Fibroblast of lung (primary cell): ENCODE measurements around the gene GDF2. TPM values are rescaled to one million over a fixed set of nuclear protein-coding genes. Genes with fewer than 3 reads are reported as not detected.

ENCODE experiments used
- DNase-seq, 2 donors: peaks; one replicate each; pipeline versions ENCODE4 v3.0.0 to v3.0.0-alpha.2; 2010; ENCODE audit warnings: low read depth in 2 of 2
- H2AFZ ChIP-seq: 2 replicates; pipeline ENCODE4 v1.5.1; 2012; ENCODE audit warnings: low read length, control low read depth, inconsistent platforms
- H3K27ac ChIP-seq: 2 replicates; pipeline ENCODE4 v1.5.1; 2011; ENCODE audit warnings: low read length, control low read depth; ENCODE audit not compliant: insufficient read depth
- H3K27me3 ChIP-seq: 2 replicates; pipeline ENCODE4 v1.5.1; 2011; ENCODE audit warnings: mild to moderate bottlenecking, low read length; ENCODE audit not compliant: control insufficient read depth, insufficient read depth
- H3K36me3 ChIP-seq: 2 replicates; pipeline ENCODE4 v1.5.1; 2011; ENCODE audit warnings: low read length; ENCODE audit not compliant: control insufficient read depth, insufficient read depth
- H3K4me1 ChIP-seq: 2 replicates; pipeline ENCODE4 v1.5.1; 2011; ENCODE audit warnings: low read length; ENCODE audit not compliant: control insufficient read depth, insufficient read depth; ENCODE audit errors: extremely low read depth
- H3K4me2 ChIP-seq: 2 replicates; pipeline ENCODE4 v1.5.1; 2011; ENCODE audit warnings: low read length, control low read depth; ENCODE audit not compliant: insufficient read depth; ENCODE audit errors: extremely low read depth
- H3K4me3 ChIP-seq, 4 experiments: fragments of 200-600 bp in 1 of 4; sonication (generic) in 1 of 4; replicated peaks in 1 of 4; 2 replicates each; pipeline ENCODE4 v1.5.1; 2011 to 2016; ENCODE audit warnings: low read length in 4 of 4, low read depth in 3 of 4, mild to moderate bottlenecking in 3 of 4, control low read depth in 2 of 4, inconsistent platforms in 1 of 4, mixed read lengths in 1 of 4; ENCODE audit not compliant: insufficient read depth in 1 of 4; ENCODE audit errors: control extremely low read depth in 1 of 4
- H3K79me2 ChIP-seq: 2 replicates; pipeline ENCODE4 v1.5.1; 2012; ENCODE audit warnings: mild to moderate bottlenecking, low read length, inconsistent platforms; ENCODE audit not compliant: control insufficient read depth, insufficient read depth
- H3K9ac ChIP-seq: 2 replicates; pipeline ENCODE4 v1.5.1; 2011; ENCODE audit warnings: mild to moderate bottlenecking, low read length, control low read depth; ENCODE audit not compliant: insufficient read depth
- H3K9me3 ChIP-seq: 2 replicates; pipeline ENCODE4 v1.5.1; 2012; ENCODE audit warnings: low read depth, low read length; ENCODE audit not compliant: control insufficient read depth, insufficient read depth
- H4K20me1 ChIP-seq: 2 replicates; pipeline ENCODE4 v1.5.1; 2011; ENCODE audit warnings: low read length; ENCODE audit not compliant: control insufficient read depth, insufficient read depth; ENCODE audit errors: extremely low read depth
- CTCF ChIP-seq, 2 donors: IDR thresholded peaks in 1 of 2; conservative IDR thresholded peaks in 1 of 2; 1 replicate in 1 of 2; 2 replicates in 1 of 2; pipeline ENCODE4 v1.5.1; 2011 to 2012; ENCODE audit warnings: low read length in 2 of 2, control low read depth in 1 of 2, inconsistent platforms in 1 of 2, low read depth in 1 of 2, mild to moderate bottlenecking in 1 of 2
- EZH2 ChIP-seq: IDR thresholded peaks from 2 replicates; pipeline ENCODE4 v1.5.1; 2012; ENCODE audit warnings: low read length, control low read depth, mild to moderate bottlenecking; ENCODE audit errors: missing control alignments
- polyA plus RNA-seq, 2 donors: library from polyadenylated mRNA; depleted of rRNA in 1 of 2; stranded (reverse) in 1 of 2; unstranded in 1 of 2; fragments of >200 nt; gene quantifications; 2 replicates each; pipeline ENCODE4 v1.2.1, GENCODE V29; 2011 to 2012; ENCODE audit warnings: missing spikeins in 1 of 2
- total RNA-seq: library from RNA; depleted of rRNA; stranded (reverse); fragments of >200 nt; gene quantifications from 2 replicates; pipeline ENCODE4 v1.2.1, GENCODE V29; 2014

Gene GDF2
- total and polyA plus RNA-seq, 2 donors (not counting 1 experiment from before 2014, with no cell fraction given) = not detected

DNA sequence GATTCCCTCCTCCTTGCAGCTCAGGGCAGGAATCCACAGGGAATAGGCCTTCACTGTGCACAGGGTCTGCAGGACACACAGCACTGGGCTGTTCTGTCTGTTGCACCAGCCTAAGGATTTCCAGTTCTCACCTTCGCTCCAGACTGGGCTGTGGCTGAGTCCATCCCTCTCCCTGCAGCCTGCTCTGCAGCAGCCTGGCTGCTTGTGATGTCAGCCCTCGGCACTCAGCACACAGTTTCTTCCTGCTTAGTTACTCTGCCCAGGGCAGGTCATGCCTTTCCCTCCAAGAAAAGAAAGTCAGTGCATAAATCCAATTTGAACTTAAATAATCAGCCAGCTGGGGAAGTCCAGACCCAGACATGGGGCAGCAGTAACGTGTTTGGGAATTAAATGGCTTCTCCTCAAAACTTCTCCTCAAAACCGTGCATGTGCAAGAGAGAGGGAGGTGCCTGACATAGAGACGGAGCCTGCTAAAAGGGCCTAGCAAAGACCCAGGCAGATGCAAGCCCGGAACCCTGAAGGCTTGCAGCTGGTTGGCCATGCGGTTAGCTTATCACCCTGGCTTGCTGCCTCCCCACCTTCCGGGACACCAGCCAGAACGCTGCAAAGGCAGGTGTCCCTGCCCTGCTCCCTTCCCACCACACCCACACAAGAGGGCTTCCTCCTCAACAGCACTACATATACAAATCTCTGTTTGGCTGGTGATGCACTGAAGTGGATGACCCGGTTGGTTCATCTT, 10.9 kb upstream of the GDF2 start:
- DNase-seq = peak in 1 of 2 donors; percentile 7
- TF ChIP-seq CTCF (conservative IDR thresholded peaks at IDR 0.05 in 1 of 2, IDR thresholded peaks at IDR 0.05 in 1 of 2; ENCODE audit: low read depth in 1 of 2, low read length in 2 of 2) = no peak
- no peak for TF ChIP-seq EZH2
- no peaks in the 10 kb centered on the region for H3K9me3 ChIP-seq
- no peaks in the 10 kb centered on the region for H3K79me2 ChIP-seq
- H3K36me3 ChIP-seq = no peaks in the 10 kb centered on the region
- no peak overlapping the region for H2AFZ ChIP-seq
- H3K9ac ChIP-seq = no peak overlapping the region
- no peak overlapping the region for H3K4me3 ChIP-seq
- H3K27me3 ChIP-seq = peaks cover 2% of the 10 kb centered on the region
- H3K4me2 ChIP-seq = no peak overlapping the region
- no peak overlapping the region for H3K27ac ChIP-seq
- H4K20me1 ChIP-seq = no peaks in the 10 kb centered on the region
- H3K4me1 ChIP-seq = no peaks in the 10 kb centered on the region

DNA sequence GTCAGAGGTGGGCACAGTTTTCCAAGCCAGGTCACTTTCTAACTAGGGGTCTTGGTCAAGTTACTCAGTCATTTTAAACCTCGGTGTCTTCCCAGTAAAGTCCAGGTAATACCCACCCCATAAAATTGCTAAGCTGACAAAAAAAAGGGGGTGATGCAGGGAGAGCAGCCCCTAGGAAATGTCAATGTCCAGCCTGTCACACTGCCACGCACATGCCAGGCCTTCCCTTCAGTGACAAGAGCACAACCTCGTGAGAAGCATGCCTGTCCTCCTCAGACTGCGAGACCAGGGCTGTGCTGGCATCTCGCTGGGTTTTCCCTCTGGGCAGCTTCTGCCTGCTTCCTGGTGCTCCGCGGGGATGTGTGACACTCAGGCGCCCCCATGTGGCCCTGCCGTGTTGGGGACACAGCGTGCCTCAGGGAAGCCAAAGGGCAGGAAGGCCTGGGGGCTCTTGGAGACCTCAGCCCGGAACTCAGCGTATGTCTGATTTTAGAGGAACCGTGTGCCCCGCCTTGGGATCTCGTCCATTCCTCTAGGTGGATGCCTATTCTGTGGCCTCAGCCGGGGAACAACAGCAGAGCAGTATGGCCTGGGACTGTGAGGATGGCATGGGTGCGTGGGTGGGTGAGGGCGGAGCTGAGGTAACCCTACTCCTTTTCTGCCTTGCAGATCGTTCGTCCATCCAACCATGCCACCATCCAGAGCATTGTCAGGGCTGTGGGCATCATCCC, 10.2 kb upstream of the GDF2 start:
- H4K20me1 ChIP-seq = no peaks in the 10 kb centered on the region
- H3K27ac ChIP-seq = no peak overlapping the region
- H3K36me3 ChIP-seq = no peaks in the 10 kb centered on the region
- DNase-seq = peak; percentile 41 to 66
- TF ChIP-seq CTCF (conservative IDR thresholded peaks at IDR 0.05 in 1 of 2, IDR thresholded peaks at IDR 0.05 in 1 of 2; ENCODE audit: low read depth in 1 of 2, low read length in 2 of 2) (peak; percentile 90 to 97), EZH2 (no peak)
- H3K9me3 ChIP-seq = no peaks in the 10 kb centered on the region
- H3K9ac ChIP-seq = no peak overlapping the region
- H3K4me1 ChIP-seq = no peaks in the 10 kb centered on the region
- no peak overlapping the region for H3K4me2 ChIP-seq
- H3K4me3 ChIP-seq = no peak overlapping the region
- peaks cover 1% of the 10 kb centered on the region for H3K27me3 ChIP-seq
- no peak overlapping the region for H2AFZ ChIP-seq
- no peaks in the 10 kb centered on the region for H3K79me2 ChIP-seq

DNA sequence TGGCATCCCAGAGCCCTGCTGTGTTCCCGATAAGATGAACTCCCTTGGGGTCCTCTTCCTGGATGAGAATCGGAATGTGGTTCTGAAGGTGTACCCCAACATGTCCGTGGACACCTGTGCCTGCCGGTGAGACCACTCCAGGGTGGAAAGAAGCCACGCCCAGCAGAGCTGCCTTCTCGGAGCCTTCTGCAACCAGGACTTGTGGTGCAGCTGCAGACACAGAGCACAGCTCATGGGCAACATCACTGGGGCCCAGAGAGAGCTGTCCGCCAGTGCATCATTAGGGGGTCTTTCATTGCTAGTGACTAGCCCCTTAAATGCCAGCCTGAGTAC, 9.6 kb upstream of the GDF2 start:
- Histone ChIP-seq H3K27ac (no peak overlapping the region), H3K4me1 (no peaks in the 10 kb centered on the region), H3K9me3 (no peaks in the 10 kb centered on the region), H3K79me2 (no peaks in the 10 kb centered on the region), H3K36me3 (no peaks in the 10 kb centered on the region), H3K4me2 (no peak overlapping the region), H4K20me1 (no peaks in the 10 kb centered on the region), H3K27me3 (no peaks in the 10 kb centered on the region), H2AFZ (no peak overlapping the region), H3K4me3 (no peak overlapping the region), H3K9ac (no peak overlapping the region)
- TF ChIP-seq EZH2 (no peak), CTCF (conservative IDR thresholded peaks at IDR 0.05 in 1 of 2, IDR thresholded peaks at IDR 0.05 in 1 of 2; ENCODE audit: low read depth in 1 of 2, low read length in 2 of 2) (no peak)
- no peak for DNase-seq
